GM12878 (cell line): Measurements from ENCODE around the gene CDC42EP3. TPM values are rescaled to one million over a fixed set of nuclear protein-coding genes. Genes with fewer than 3 reads are reported as not detected.

Experiments used
- ATAC-seq: fragments of 200-7000 bp; cut with Tn5 transposase; 3 replicates; pipeline ENCODE4 v1.9.1; 2020; ENCODE audit warnings: mild to moderate bottlenecking, moderate library complexity
- BruUV-seq: library from RNA; stranded (reverse); fragments of 400-500 nt; replicated peaks from 2 replicates; lab custom pipeline; 2021; lab: Mats Ljungman, UMichigan
- CTCF ChIA-PET: fragments of 300-600 bp; sonication (Branson Sonifier 250); formaldehyde crosslinking; extraction: SDS; loops from one replicate; lab custom pipeline; 2021; ENCODE audit warnings: inconsistent platforms; lab: Yijun Ruan, JAX
- POLR2A ChIA-PET: fragments of 350-600 bp; formaldehyde crosslinking; extraction: SDS; loops from one replicate; lab custom pipeline; 2021; ENCODE audit warnings: inconsistent platforms; lab: Charles Lee
- RAD21 ChIA-PET: fragments of 300-600 bp; sonication (Branson Sonifier 250); formaldehyde crosslinking; loops from one replicate; lab custom pipeline; 2023; ENCODE audit warnings: antibody characterized with exemption; ENCODE audit not compliant: unreplicated experiment; lab: Charles Lee
- SMC1A ChIA-PET: fragments of 300-600 bp; sonication (Branson Sonifier 250); formaldehyde crosslinking; loops from one replicate; lab custom pipeline; 2023; ENCODE audit not compliant: unreplicated experiment, uncharacterized antibody; lab: Charles Lee
- DNase-seq: peaks from one replicate; pipeline ENCODE4 v3.0.0-alpha.2; 2011; ENCODE audit warnings: low read depth, low spot score
- FAIRE-seq: peaks from 3 replicates; lab custom pipeline; 2011; peaks lifted over from hg19 to GRCh38; lab: Jason Lieb, UNC
- H2AFZ ChIP-seq: 2 replicates; pipeline ENCODE4 v1.6.0; 2011; ENCODE audit warnings: low read depth, low read length, control low read depth; ENCODE audit not compliant: control insufficient read depth
- H3K27ac ChIP-seq: 2 replicates; pipeline ENCODE4 v1.5.1; 2011; ENCODE audit warnings: control low read depth; ENCODE audit not compliant: control insufficient read depth, insufficient read depth
- H3K27me3 ChIP-seq, 2 experiments: replicated peaks in 1 of 2; 2 replicates each; pipeline versions ENCODE4 v1.6.0 to v1.6.1; 2011; ENCODE audit warnings: low read length in 1 of 2; ENCODE audit not compliant: control insufficient read depth in 2 of 2, insufficient read depth in 2 of 2
- H3K36me3 ChIP-seq, 2 experiments: 2 replicates each; pipeline ENCODE4 v1.5.1; 2011; ENCODE audit warnings: low read length in 1 of 2; ENCODE audit not compliant: control insufficient read depth in 2 of 2, insufficient read depth in 2 of 2
- H3K4me1 ChIP-seq: 2 replicates; pipeline ENCODE4 v1.6.1; 2011; ENCODE audit warnings: mild to moderate bottlenecking, low read length, moderate library complexity, mixed read lengths; ENCODE audit not compliant: control insufficient read depth, insufficient read depth
- H3K4me2 ChIP-seq: 2 replicates; pipeline ENCODE4 v1.6.0; 2011; ENCODE audit warnings: control low read depth; ENCODE audit not compliant: control insufficient read depth, insufficient read depth
- H3K4me3 ChIP-seq: fragments of 200-600 bp; sonication (generic); 2 replicates; pipeline ENCODE4 v1.5.1; 2016
- H3K79me2 ChIP-seq: 2 replicates; pipeline ENCODE4 v1.6.0; 2011; ENCODE audit warnings: low read length; ENCODE audit not compliant: control insufficient read depth, insufficient read depth
- H3K9ac ChIP-seq: 2 replicates; pipeline ENCODE4 v1.8.0; 2011; ENCODE audit warnings: low read length, control low read depth, mixed read lengths; ENCODE audit not compliant: control insufficient read depth, insufficient read depth
- H3K9me3 ChIP-seq: replicated peaks from 3 replicates; pipeline ENCODE4 v1.5.1; 2011; ENCODE audit warnings: mild to moderate bottlenecking, low read length; ENCODE audit not compliant: control insufficient read depth, insufficient read depth
- H4K20me1 ChIP-seq: 2 replicates; pipeline ENCODE4 v1.6.0; 2011; ENCODE audit not compliant: control insufficient read depth, insufficient read depth
- BACH1 ChIP-seq: fragments of 450-650 bp; IDR thresholded peaks from 2 replicates; pipeline ENCODE4 v1.6.1; 2017; ENCODE audit warnings: mild to moderate bottlenecking, borderline replicate concordance
- BHLHE40 ChIP-seq, 2 experiments: fragments of 450-650 bp in 1 of 2; IDR thresholded peaks; 2 replicates each; pipeline ENCODE4 v1.6.1; 2011 to 2017; ENCODE audit warnings: low read depth in 2 of 2, borderline replicate concordance in 1 of 2, improper control_type of control experiment in 1 of 2, low read length in 1 of 2, mild to moderate bottlenecking in 1 of 2
- CBX3 ChIP-seq: fragments of 200-600 bp; sonication (generic); IDR thresholded peaks from 2 replicates; pipeline ENCODE4 v1.6.1; 2016; ENCODE audit warnings: low read depth, borderline replicate concordance
- CHD4 ChIP-seq: fragments of 200-600 bp; sonication (generic); IDR thresholded peaks from 2 replicates; pipeline ENCODE4 v1.6.1; 2016; ENCODE audit warnings: mild to moderate bottlenecking
- CTCF ChIP-seq, 3 experiments: IDR thresholded peaks in 2 of 3; conservative IDR thresholded peaks in 1 of 3; 2 replicates each; pipeline ENCODE4 v1.5.1; 2011; ENCODE audit warnings: low read depth in 3 of 3, low read length in 3 of 3, mild to moderate bottlenecking in 3 of 3, control low read depth in 2 of 3, moderate library complexity in 2 of 3, inconsistent platforms in 1 of 3, mixed read lengths in 1 of 3; ENCODE audit not compliant: control insufficient read depth in 2 of 3, insufficient read depth in 1 of 3; ENCODE audit errors: extremely low read depth in 1 of 3
- HSF1 ChIP-seq: fragments of 150-350 bp; IDR thresholded peaks from 2 replicates; pipeline ENCODE4 v1.6.1; 2014; ENCODE audit warnings: mild to moderate bottlenecking, low read depth, low read length
- NFYB ChIP-seq: IDR thresholded peaks from 2 replicates; pipeline ENCODE4 v1.6.1; 2011; ENCODE audit warnings: low read depth, mild to moderate bottlenecking, low read length, improper control_type of control experiment, moderate library complexity; ENCODE audit not compliant: insufficient read depth
- POU2F2 ChIP-seq: IDR thresholded peaks from 3 replicates; pipeline ENCODE4 v1.6.1; 2011; ENCODE audit warnings: low read depth, mild to moderate bottlenecking, low read length, borderline replicate concordance
- SMARCA5 ChIP-seq: fragments of 450-650 bp; IDR thresholded peaks from 2 replicates; pipeline ENCODE4 v1.6.1; 2017; ENCODE audit warnings: mild to moderate bottlenecking
- SMC3 ChIP-seq: IDR thresholded peaks from 2 replicates; pipeline ENCODE4 v1.6.1; 2011; ENCODE audit warnings: low read length, improper control_type of control experiment, borderline replicate concordance
- SPI1 ChIP-seq: IDR thresholded peaks from 2 replicates; pipeline ENCODE4 v1.6.1; 2011; ENCODE audit warnings: low read depth, mild to moderate bottlenecking, low read length, moderate library complexity, borderline replicate concordance; ENCODE audit not compliant: insufficient read depth
- SREBF1 ChIP-seq: IDR thresholded peaks from 2 replicates; pipeline ENCODE4 v1.6.1; 2012; ENCODE audit warnings: mild to moderate bottlenecking, low read length
- TCF7 ChIP-seq: IDR thresholded peaks from 2 replicates; pipeline ENCODE4 v1.6.1; 2014; ENCODE audit warnings: antibody characterized with exemption, borderline replicate concordance
- USF2 ChIP-seq: IDR thresholded peaks from 2 replicates; pipeline ENCODE4 v1.6.1; 2011; ENCODE audit warnings: low read depth, low read length, improper control_type of control experiment, borderline replicate concordance
- WGBS: methylation state at CpG from one replicate; pipeline ENCODE4 v1.1.6; 2016; ENCODE audit warnings: low lambda C conversion rate; ENCODE audit not compliant: insufficient replicate concordance, insufficient coverage; ENCODE audit errors: missing lambda C conversion rate; 5-methylcytosine and 5-hydroxymethylcytosine counted together
- in situ Hi-C: fragments of 300-500 bp; cut with MboI; formaldehyde crosslinking; loops from 9 replicates; pipeline ENCODE4 v1.14.3; 2018; ENCODE audit warnings: mixed read lengths
- intact Hi-C: fragments of 100-400 bp; cut with micrococcal nuclease; formaldehyde crosslinking; loops from one replicate; pipeline ENCODE4 v1.14.2; 2022; ENCODE audit not compliant: unreplicated experiment
- polyA plus RNA-seq, 11 experiments: library from polyadenylated mRNA; depleted of rRNA in 4 of 11; unstranded in 6 of 11; stranded (reverse) in 5 of 11; fragments of >200 nt; fragmentation: Nextera tagmentation in 4 of 11; fragmentation: Illumina TruSeq in 1 of 11; extraction: Ambion mirVana in 4 of 11; extraction: Trizol in 1 of 11; gene quantifications; 1 replicate in 1 of 11; 2 replicates in 10 of 11; pipeline versions ENCODE4 v1.2.1 to v1.2.3, GENCODE V29; 2011 to 2016; ENCODE audit warnings: inconsistent platforms in 2 of 11, missing spikeins in 2 of 11, low read depth in 1 of 11
- total RNA-seq, 4 experiments: library from RNA; depleted of rRNA in 3 of 4; stranded (reverse); fragments of >200 nt in 3 of 4; fragmentation: Illumina TruSeq in 1 of 4; extraction: Trizol in 1 of 4; gene quantifications; 2 replicates each; pipeline versions ENCODE4 v1.2.1 to v1.2.3, GENCODE V29; 2013 to 2021

Gene CDC42EP3
- total and polyA plus RNA-seq, 10 of the 15 experiments (the other 5 are each of a cell fraction or from before 2014, with no cell fraction given): 11.8 to 86.9 (median 52.9) TPM

GRCh38 chr2:37720533-37721200 lies 49.2 kb upstream of the CDC42EP3 start:
- CTCF ChIA-PET: no interaction called here
- DNase-seq: no peak

More at GRCh38 chr2:37720533-37721200, 49.2 kb upstream of the CDC42EP3 start:
- no TSS peak for BruUV-seq
- Histone ChIP-seq H2AFZ (no peak overlapping the region), H3K9me3 (no peaks in the 10 kb centered on the region; the same call in 2 of the 3 replicates), H3K4me2 (no peak overlapping the region), H3K9ac (no peak overlapping the region), H3K4me1 (no peaks in the 10 kb centered on the region), H3K4me3 (no peak overlapping the region), H3K27me3 (no peaks in the 10 kb centered on the region), H4K20me1 (no peaks in the 10 kb centered on the region), H3K27ac (no peak overlapping the region), H3K79me2 (no peaks in the 10 kb centered on the region), H3K36me3 (no peaks in the 10 kb centered on the region)
- ATAC-seq: no peak
- RAD21 ChIA-PET: no interaction called here
- FAIRE-seq: no peak
- TF ChIP-seq CHD4 (no peak), SMC3 (no peak), POU2F2 (no peak), SREBF1 (no peak), CTCF (IDR thresholded peaks at IDR 0.05 in 2 of 3, conservative IDR thresholded peaks at IDR 0.05 in 1 of 3; ENCODE audit: control insufficient read depth in 2 of 3, extremely low read depth in 1 of 3, insufficient read depth in 1 of 3, low read depth in 3 of 3, low read length in 3 of 3) (no peak), CBX3 (no peak), BACH1 (no peak), BHLHE40 (IDR thresholded peaks at IDR 0.05; ENCODE audit: borderline replicate concordance in 1 of 2, low read depth in 2 of 2, low read length in 1 of 2) (no peak), SPI1 (no peak), TCF7 (no peak), HSF1 (no peak), SMARCA5 (no peak), USF2 (no peak), NFYB (no peak)
- in situ Hi-C loops (no loop called here), intact Hi-C loops (no loop called here)
- WGBS: 39% methylated on average over 6 of the region's 6 CpGs
- POLR2A ChIA-PET: no interaction called here
- SMC1A ChIA-PET: no interaction called here
